Liver (tissue), 9 donors: ENCODE data around the gene SPEN. TPM values are rescaled to one million over a fixed set of nuclear protein-coding genes. Genes with fewer than 3 reads are reported as not detected.

ENCODE experiments used
- DNase-seq: peaks from one replicate; pipeline ENCODE4 v3.0.0-alpha.2; 2017; ENCODE audit warnings: low spot score
- H3K27ac ChIP-seq, 2 donors: one replicate each; pipeline ENCODE4 v1.7.0; 2013; ENCODE audit warnings: inconsistent platforms in 2 of 2, low read length in 2 of 2, control low read depth in 1 of 2, low read depth in 1 of 2, mild to moderate bottlenecking in 1 of 2
- H3K27me3 ChIP-seq, 4 donors: one replicate each; pipeline versions ENCODE4 v1.6.1 to v1.7.0; 2013; ENCODE audit warnings: low read length in 3 of 4, inconsistent platforms in 1 of 4, mild to moderate bottlenecking in 1 of 4, moderate library complexity in 1 of 4; ENCODE audit not compliant: control insufficient read depth in 4 of 4, insufficient read depth in 4 of 4
- H3K36me3 ChIP-seq, 4 donors: one replicate each; pipeline versions ENCODE4 v1.6.1 to v1.7.0; 2013; ENCODE audit warnings: low read length in 3 of 4, mild to moderate bottlenecking in 3 of 4, low read depth in 1 of 4, moderate library complexity in 1 of 4; ENCODE audit not compliant: control insufficient read depth in 4 of 4, insufficient read depth in 3 of 4
- H3K4me1 ChIP-seq, 4 donors: one replicate each; pipeline versions ENCODE4 v1.6.1 to v1.7.0; 2013; ENCODE audit warnings: low read length in 3 of 4, mild to moderate bottlenecking in 3 of 4, moderate library complexity in 1 of 4; ENCODE audit not compliant: control insufficient read depth in 4 of 4, insufficient read depth in 4 of 4
- H3K4me3 ChIP-seq, 3 donors: one replicate each; pipeline versions ENCODE4 v1.6.1 to v1.7.0; 2013; ENCODE audit warnings: low read length in 3 of 3, control low read depth in 1 of 3, low read depth in 1 of 3, mild to moderate bottlenecking in 1 of 3
- H3K9ac ChIP-seq, 2 donors: one replicate each; pipeline ENCODE4 v1.7.0; 2013; ENCODE audit warnings: low read length in 2 of 2, mild to moderate bottlenecking in 2 of 2, moderate library complexity in 2 of 2, control low read depth in 1 of 2, low read depth in 1 of 2
- H3K9me3 ChIP-seq, 4 donors: one replicate each; pipeline versions ENCODE4 v1.6.1 to v1.7.0; 2013; ENCODE audit warnings: low read length in 3 of 4; ENCODE audit not compliant: control insufficient read depth in 4 of 4
- EGR1 ChIP-seq, 2 donors: IDR thresholded peaks; 2 replicates each; pipeline ENCODE4 v1.6.1; 2016 to 2018; ENCODE audit warnings: antibody characterized with exemption in 2 of 2, low read depth in 2 of 2
- FOXA1 ChIP-seq: IDR thresholded peaks from 2 replicates; pipeline ENCODE4 v1.6.1; 2016; ENCODE audit warnings: antibody characterized with exemption
- FOXA2 ChIP-seq: IDR thresholded peaks from 2 replicates; pipeline ENCODE4 v1.6.1; 2016; ENCODE audit warnings: antibody characterized with exemption
- GABPA ChIP-seq, 2 donors: IDR thresholded peaks in 1 of 2; conservative IDR thresholded peaks in 1 of 2; 2 replicates each; pipeline ENCODE4 v1.6.1; 2016; ENCODE audit warnings: antibody characterized with exemption in 2 of 2, mild to moderate bottlenecking in 1 of 2, moderate library complexity in 1 of 2
- HNF4G ChIP-seq: IDR thresholded peaks from 2 replicates; pipeline ENCODE4 v1.6.1; 2016; ENCODE audit warnings: antibody characterized with exemption
- NR2F2 ChIP-seq: IDR thresholded peaks from 2 replicates; pipeline ENCODE4 v1.6.1; 2016; ENCODE audit warnings: antibody characterized with exemption
- RAD21 ChIP-seq, 2 donors: IDR thresholded peaks; 2 replicates each; pipeline ENCODE4 v1.6.1; 2016; ENCODE audit warnings: antibody characterized with exemption in 2 of 2, mild to moderate bottlenecking in 2 of 2
- RXRA ChIP-seq, 2 donors: IDR thresholded peaks; 2 replicates each; pipeline ENCODE4 v1.6.1; 2017 to 2018; ENCODE audit warnings: antibody characterized with exemption in 2 of 2, mild to moderate bottlenecking in 1 of 2
- SP1 ChIP-seq: IDR thresholded peaks from 2 replicates; pipeline ENCODE4 v1.6.1; 2018; ENCODE audit warnings: antibody characterized with exemption, mild to moderate bottlenecking
- TAF1 ChIP-seq: conservative IDR thresholded peaks from 2 replicates; pipeline ENCODE4 v1.6.1; 2016; ENCODE audit warnings: antibody characterized with exemption, mild to moderate bottlenecking
- YY1 ChIP-seq: IDR thresholded peaks from 2 replicates; pipeline ENCODE4 v1.6.1; 2016; ENCODE audit warnings: antibody characterized with exemption, mild to moderate bottlenecking
- WGBS: extraction: QIAGEN DNeasy Blood & Tissue Kit; methylation state at CpG from one replicate; pipeline ENCODE4 v1.1.7; 2013; 5-methylcytosine and 5-hydroxymethylcytosine counted together
- polyA plus RNA-seq, 2 donors: library from polyadenylated mRNA; stranded (reverse) in 1 of 2; unstranded in 1 of 2; fragments of 200-250 nt in 1 of 2; fragments of >200 nt in 1 of 2; fragmentation: Nextera tagmentation in 1 of 2; extraction: Ambion mirVana in 1 of 2; gene quantifications; one replicate each; pipeline versions ENCODE4 v1.2.1 to v1.2.3, GENCODE V29; 2013 to 2015
- total RNA-seq, 2 donors: library from RNA; depleted of rRNA; stranded (reverse); fragments of >200 nt; gene quantifications; one replicate each; pipeline ENCODE4 v1.2.3, GENCODE V29; 2014
- TF ChIP-seq, protein P1 (sequence below): IDR thresholded peaks from 2 replicates; pipeline ENCODE4 v1.6.1; 2016; ENCODE audit warnings: antibody characterized with exemption
- TF ChIP-seq, protein P2 (sequence below): IDR thresholded peaks from 2 replicates; pipeline ENCODE4 v1.6.1; 2016; ENCODE audit warnings: antibody characterized with exemption
- TF ChIP-seq, protein P3 (sequence below): IDR thresholded peaks from 2 replicates; pipeline ENCODE4 v1.6.1; 2016; ENCODE audit warnings: antibody characterized with exemption
- TF ChIP-seq, protein P4 (sequence below): IDR thresholded peaks from 2 replicates; pipeline ENCODE4 v1.6.1; 2016; ENCODE audit warnings: antibody characterized with exemption, mild to moderate bottlenecking
- donor health status: healthy.
- donor health status: healthy.
- donor health status: healthy.
- donor health status: healthy.
- donor health status: healthy.

The SPEN gene
- total and polyA plus RNA-seq, 4 donors: 7.4 to 29.4 (median 15.2) TPM

DNA sequence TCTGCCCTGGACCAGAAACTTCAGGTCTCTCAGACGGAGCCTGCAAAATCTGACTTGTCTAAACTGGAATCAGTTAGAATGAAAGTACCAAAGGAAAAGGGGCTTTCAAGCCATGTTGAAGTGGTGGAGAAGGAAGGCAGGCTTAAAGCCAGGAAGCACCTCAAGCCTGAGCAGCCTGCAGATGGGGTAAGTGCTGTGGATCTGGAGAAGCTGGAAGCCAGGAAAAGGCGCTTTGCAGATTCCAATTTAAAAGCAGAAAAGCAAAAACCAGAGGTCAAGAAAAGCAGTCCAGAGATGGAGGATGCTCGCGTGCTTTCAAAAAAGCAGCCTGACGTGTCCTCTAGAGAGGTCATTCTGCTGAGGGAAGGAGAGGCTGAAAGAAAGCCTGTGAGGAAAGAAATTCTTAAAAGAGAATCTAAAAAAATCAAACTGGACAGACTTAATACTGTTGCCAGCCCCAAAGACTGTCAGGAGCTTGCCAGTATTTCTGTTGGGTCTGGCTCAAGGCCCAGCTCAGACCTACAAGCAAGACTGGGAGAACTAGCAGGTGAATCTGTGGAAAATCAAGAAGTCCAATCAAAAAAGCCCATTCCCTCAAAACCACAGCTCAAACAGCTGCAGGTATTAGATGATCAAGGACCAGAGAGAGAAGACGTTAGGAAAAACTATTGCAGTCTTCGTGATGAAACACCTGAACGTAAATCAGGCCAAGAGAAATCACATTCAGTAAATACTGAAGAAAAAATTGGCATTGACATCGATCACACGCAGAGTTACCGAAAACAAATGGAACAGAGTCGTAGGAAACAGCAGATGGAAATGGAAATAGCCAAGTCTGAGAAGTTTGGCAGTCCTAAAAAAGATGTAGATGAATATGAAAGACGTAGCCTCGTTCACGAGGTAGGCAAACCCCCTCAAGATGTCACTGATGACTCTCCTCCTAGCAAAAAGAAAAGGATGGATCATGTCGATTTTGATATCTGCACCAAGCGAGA, 81.8 kb downstream of the SPEN start:
- H3K9ac ChIP-seq: no peak overlapping the region
- TF ChIP-seq RXRA (IDR thresholded peaks at IDR 0.05): no peak
- TF ChIP-seq, protein P1, sequence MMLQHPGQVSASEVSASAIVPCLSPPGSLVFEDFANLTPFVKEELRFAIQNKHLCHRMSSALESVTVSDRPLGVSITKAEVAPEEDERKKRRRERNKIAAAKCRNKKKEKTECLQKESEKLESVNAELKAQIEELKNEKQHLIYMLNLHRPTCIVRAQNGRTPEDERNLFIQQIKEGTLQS: no peak
- no peak for TF ChIP-seq FOXA1
- no peak for TF ChIP-seq RAD21 (IDR thresholded peaks at IDR 0.05)
- TF ChIP-seq, protein P2, sequence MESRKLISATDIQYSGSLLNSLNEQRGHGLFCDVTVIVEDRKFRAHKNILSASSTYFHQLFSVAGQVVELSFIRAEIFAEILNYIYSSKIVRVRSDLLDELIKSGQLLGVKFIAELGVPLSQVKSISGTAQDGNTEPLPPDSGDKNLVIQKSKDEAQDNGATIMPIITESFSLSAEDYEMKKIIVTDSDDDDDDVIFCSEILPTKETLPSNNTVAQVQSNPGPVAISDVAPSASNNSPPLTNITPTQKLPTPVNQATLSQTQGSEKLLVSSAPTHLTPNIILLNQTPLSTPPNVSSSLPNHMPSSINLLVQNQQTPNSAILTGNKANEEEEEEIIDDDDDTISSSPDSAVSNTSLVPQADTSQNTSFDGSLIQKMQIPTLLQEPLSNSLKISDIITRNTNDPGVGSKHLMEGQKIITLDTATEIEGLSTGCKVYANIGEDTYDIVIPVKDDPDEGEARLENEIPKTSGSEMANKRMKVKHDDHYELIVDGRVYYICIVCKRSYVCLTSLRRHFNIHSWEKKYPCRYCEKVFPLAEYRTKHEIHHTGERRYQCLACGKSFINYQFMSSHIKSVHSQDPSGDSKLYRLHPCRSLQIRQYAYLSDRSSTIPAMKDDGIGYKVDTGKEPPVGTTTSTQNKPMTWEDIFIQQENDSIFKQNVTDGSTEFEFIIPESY: no peak
- TF ChIP-seq, protein P3, sequence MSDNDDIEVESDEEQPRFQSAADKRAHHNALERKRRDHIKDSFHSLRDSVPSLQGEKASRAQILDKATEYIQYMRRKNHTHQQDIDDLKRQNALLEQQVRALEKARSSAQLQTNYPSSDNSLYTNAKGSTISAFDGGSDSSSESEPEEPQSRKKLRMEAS: no peak
- TF ChIP-seq YY1: no peak
- TF ChIP-seq FOXA2: no peak
- no peak for TF ChIP-seq SP1
- no peak for TF ChIP-seq NR2F2
- TF ChIP-seq, protein P4, sequence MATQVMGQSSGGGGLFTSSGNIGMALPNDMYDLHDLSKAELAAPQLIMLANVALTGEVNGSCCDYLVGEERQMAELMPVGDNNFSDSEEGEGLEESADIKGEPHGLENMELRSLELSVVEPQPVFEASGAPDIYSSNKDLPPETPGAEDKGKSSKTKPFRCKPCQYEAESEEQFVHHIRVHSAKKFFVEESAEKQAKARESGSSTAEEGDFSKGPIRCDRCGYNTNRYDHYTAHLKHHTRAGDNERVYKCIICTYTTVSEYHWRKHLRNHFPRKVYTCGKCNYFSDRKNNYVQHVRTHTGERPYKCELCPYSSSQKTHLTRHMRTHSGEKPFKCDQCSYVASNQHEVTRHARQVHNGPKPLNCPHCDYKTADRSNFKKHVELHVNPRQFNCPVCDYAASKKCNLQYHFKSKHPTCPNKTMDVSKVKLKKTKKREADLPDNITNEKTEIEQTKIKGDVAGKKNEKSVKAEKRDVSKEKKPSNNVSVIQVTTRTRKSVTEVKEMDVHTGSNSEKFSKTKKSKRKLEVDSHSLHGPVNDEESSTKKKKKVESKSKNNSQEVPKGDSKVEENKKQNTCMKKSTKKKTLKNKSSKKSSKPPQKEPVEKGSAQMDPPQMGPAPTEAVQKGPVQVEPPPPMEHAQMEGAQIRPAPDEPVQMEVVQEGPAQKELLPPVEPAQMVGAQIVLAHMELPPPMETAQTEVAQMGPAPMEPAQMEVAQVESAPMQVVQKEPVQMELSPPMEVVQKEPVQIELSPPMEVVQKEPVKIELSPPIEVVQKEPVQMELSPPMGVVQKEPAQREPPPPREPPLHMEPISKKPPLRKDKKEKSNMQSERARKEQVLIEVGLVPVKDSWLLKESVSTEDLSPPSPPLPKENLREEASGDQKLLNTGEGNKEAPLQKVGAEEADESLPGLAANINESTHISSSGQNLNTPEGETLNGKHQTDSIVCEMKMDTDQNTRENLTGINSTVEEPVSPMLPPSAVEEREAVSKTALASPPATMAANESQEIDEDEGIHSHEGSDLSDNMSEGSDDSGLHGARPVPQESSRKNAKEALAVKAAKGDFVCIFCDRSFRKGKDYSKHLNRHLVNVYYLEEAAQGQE: no peak
- no peak for TF ChIP-seq EGR1 (IDR thresholded peaks at IDR 0.05; ENCODE audit: low read depth in 2 of 2)
- TF ChIP-seq GABPA (IDR thresholded peaks at IDR 0.05 in 1 of 2, conservative IDR thresholded peaks at IDR 0.05 in 1 of 2): no peak
- no peak overlapping the region for H3K4me3 ChIP-seq
- H3K4me1 ChIP-seq: no peaks in the 10 kb centered on the region
- no peaks in the 10 kb centered on the region for H3K9me3 ChIP-seq
- H3K36me3 ChIP-seq: peaks cover 12 to 82% (median 67%) of the 10 kb centered on the region in 4 donors
- no peak for DNase-seq
- H3K27ac ChIP-seq: no peak overlapping the region
- WGBS: 95% methylated on average over 17 of the region's 17 CpGs
- no peaks in the 10 kb centered on the region for H3K27me3 ChIP-seq

DNA sequence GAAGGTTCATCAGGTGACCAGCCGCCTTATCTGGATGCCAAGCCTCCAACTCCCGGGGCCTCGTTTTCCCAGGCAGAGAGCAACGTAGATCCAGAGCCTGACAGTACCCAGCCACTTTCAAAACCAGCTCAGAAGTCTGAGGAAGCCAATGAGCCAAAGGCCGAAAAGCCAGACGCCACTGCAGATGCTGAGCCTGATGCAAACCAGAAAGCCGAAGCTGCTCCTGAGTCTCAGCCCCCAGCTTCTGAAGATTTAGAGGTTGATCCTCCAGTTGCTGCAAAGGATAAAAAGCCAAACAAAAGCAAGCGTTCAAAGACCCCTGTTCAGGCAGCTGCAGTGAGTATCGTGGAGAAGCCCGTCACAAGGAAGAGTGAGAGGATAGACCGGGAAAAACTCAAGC, 83.9 kb downstream of the SPEN start:
- DNase-seq: no peak
- H3K4me1 ChIP-seq: no peaks in the 10 kb centered on the region
- H3K27me3 ChIP-seq: no peaks in the 10 kb centered on the region
- 95% methylated on average over 11 of the region's 11 CpGs for WGBS
- no peak overlapping the region for H3K4me3 ChIP-seq
- TF ChIP-seq, protein P2: no peak
- TF ChIP-seq SP1: no peak
- TF ChIP-seq TAF1: no peak
- TF ChIP-seq, protein P4: no peak
- TF ChIP-seq YY1: no peak
- TF ChIP-seq NR2F2: no peak
- no peak for TF ChIP-seq RAD21 (IDR thresholded peaks at IDR 0.05)
- TF ChIP-seq, protein P1: no peak
- no peak for TF ChIP-seq HNF4G
- no peak for TF ChIP-seq EGR1 (IDR thresholded peaks at IDR 0.05; ENCODE audit: low read depth in 2 of 2)
- TF ChIP-seq RXRA (IDR thresholded peaks at IDR 0.05): no peak
- TF ChIP-seq, protein P3: no peak
- TF ChIP-seq FOXA2: no peak
- no peak for TF ChIP-seq GABPA (IDR thresholded peaks at IDR 0.05 in 1 of 2, conservative IDR thresholded peaks at IDR 0.05 in 1 of 2)
- no peak overlapping the region for H3K27ac ChIP-seq
- no peak overlapping the region for H3K9ac ChIP-seq
- no peaks in the 10 kb centered on the region for H3K9me3 ChIP-seq
- peaks cover 22 to 87% (median 68%) of the 10 kb centered on the region in 4 donors for H3K36me3 ChIP-seq
